NCI-H526 treated with DMSO at 0.1 percent for 48 hours (cell line): Measurements from ENCODE around the gene SCN4B.

Experiments used
- DNase-seq: peaks from one replicate; lab custom pipeline; 2025; lab: John Stamatoyannopoulos, UW

Gene SCN4B

GRCh38 chr11:118174006-118174567 is 21.5 kb upstream of the SCN4B start:
- no peak for DNase-seq

- no peak for DNase-seq
Measured at GRCh38 chr11:118172356-118172755, 19.7 kb upstream of the SCN4B start.

GRCh38 chr11:118171269-118172062 is 18.8 kb upstream of the SCN4B start:
- DNase-seq = peak; percentile 87

GRCh38 chr11:118170882-118171268 is 18.3 kb upstream of the SCN4B start:
- no peak for DNase-seq

DNA sequence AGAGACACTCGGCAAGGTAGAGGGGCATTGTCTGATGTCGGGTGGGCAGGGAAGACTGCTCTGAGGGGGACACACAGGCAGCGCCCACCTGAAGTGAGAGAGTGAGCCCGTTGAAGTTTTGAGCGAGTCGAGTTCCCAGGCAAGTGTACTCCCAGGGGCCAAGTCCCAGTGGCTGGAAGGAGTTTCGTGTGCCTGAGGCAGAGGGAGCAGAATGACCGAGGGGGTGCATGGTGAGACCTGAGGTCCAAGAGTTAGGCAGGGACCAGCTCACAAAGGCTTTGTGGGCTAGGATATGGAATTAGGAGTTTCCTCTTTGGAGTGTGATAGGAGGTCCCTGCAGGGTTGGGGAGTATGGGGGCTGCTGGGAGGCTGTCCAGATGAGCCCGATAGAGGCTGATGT is 17.6 kb upstream of the SCN4B start:
- no peak for DNase-seq

DNA sequence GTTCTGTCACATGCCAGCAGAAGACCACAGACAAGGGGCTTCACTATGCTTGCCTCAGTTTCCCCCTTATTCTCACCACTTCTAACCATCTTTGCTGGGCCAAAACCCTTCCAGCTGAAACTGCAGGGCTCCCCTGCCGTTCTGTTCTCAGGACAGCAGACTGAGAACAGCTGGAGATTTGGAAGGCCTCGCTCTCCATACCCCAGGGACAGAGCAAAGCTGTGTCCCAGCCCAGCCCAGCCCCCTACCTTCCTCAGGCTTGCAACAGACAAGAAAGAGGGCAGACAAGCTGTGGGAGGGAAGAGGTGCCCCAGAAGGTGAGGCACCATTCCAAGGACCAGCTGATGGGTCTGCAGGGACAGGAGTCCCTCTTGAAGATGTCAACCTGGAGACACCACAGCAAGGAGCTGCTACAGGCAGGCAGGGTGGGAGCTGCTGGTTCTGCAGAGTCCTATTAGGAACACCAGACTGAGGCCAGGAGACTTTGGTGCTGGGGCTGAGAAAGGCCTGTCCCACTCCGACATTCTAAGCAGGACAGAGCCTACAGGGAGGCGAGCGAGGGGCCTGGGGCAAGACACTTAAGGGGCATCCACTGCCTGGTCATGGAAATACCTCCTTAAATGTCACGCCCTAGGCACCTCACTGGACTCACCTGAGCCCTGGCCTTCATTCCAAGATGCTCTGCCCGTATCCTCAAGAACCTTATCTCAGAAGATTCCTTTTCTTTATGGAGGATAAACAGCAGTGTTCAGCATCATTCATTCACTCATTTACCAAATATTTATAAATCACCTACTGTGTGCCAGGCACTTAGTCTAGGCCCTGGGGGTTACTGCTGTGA is 16.9 kb upstream of the SCN4B start:
- DNase-seq = no peak

DNA sequence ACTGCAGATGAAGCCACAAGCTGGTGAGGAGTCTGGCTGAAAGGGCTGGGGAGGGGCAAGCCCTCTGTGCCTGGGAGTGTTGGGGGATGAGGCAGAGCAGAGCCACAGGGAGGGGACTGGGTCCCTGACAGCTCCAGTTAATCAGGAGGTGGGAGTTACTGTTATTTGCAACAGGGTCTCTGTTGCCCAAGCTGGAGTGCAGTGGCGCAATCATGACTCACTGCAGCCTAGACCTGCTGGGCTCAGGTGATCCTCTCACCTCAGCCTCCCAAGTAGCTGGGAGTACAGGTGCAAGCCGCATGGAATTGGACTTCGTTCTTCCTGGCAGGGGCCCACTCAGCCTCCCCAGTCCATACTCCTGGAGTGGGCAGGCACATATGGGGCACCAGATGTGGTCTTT is 16.1 kb upstream of the SCN4B start:
- DNase-seq = no peak

DNA sequence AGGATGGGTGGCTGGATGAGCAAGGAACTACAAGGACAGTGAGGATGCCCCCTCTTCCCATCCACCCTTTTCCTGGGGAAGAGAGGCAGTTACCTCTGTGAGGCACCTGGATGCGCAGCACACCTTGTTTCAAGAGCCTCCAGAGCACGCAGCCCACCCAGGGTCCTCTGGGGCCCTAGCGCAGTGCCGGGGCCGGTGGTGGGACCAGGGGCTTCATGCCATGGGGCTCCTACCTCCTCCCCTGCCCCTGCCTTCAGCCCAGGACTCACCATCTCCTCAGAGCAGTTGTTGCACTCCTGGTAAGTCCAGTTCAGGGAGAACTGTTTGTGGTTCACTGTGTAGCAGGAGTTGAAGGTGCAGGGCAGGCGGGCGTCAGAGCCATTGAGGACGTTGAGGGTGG is 15.7 kb upstream of the SCN4B start:
- DNase-seq = no peak

DNA sequence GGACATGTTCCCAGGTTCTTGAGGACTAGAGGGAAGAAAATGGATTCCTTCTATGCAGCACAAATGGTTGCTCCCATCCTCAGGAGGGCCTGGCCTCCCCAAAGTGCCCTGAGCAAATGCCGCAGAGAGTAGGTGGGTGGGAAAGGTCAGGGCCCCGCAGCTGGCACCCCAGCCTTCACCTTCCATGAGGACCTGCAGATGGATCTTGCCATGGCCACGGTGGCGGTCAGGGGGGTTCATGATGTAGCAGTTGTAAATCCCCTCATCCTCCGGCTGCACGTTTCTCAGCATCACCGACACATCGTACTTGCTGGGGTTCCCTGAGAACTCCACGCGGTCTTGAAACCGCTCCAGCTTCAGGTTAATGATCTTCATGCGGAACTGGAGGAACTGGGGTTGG is 15.3 kb upstream of the SCN4B start:
- no peak for DNase-seq

GRCh38 chr11:118167253-118167652 is 14.6 kb upstream of the SCN4B start:
- DNase-seq = no peak

DNA sequence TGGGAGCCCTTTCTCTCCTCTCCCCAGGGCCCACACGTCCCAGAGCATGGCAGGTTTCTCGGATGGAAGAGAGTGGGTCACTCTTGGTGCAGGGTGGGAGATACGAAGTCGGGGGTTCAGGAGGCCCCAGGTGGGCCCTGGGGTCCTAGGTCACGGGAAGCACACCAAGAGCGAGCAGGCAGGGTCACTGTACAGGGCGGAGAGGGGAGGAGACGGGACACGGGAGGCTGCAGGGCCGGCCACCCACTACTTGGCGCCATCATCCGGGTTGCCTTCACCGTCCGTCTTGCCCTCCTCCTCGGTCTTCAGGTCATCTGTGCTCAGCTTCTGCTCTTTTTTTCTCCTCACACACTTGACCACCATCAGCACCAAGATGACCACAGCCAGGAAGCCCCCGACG is 14.0 kb upstream of the SCN4B start:
- DNase-seq = no peak

DNA sequence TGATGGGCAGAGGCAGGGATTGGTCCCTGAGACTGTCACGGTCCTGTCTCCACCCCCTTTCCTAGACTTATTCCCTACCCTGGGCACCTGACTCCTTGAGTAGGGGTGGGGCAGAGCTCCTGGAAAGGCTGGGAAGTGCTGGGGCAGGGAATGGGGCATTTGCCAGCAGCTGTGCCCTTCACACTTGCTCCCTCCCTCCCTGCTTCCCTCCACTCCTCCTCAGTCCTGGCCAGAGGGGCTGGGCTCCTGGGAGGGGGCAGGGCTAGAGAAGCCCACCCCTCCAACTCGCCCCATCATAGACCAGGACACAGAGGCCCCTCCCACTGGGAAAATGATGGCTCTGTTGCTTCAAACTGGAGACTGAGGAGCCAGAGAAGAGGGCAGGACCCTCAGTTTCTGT is 12.3 kb upstream of the SCN4B start:
- DNase-seq = no peak

DNA sequence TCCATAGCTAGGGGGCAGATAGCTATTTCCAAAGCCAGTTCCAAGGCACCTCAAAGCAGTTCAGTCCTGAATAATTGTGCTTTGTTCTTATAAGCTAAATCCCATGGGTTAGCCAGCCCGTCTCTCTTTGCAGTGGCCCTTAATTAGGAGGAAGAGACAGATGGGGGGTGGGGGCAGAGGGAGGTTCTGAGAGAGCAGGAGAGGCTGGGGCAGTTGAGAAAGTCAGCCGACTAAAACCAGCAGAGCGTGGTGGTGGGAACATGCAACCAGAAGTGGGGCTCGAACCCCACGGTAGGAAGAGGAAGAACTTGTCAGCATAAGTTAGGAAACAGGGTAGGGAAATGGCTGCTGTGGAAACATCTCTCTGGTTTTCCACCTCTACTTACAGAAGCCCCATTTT is 10.9 kb upstream of the SCN4B start:
- no peak for DNase-seq

- no peak for DNase-seq
Measured at GRCh38 chr11:118162846-118163245, 10.2 kb upstream of the SCN4B start.

GRCh38 chr11:118161786-118162185 is 9.2 kb upstream of the SCN4B start:
- DNase-seq = no peak

DNA sequence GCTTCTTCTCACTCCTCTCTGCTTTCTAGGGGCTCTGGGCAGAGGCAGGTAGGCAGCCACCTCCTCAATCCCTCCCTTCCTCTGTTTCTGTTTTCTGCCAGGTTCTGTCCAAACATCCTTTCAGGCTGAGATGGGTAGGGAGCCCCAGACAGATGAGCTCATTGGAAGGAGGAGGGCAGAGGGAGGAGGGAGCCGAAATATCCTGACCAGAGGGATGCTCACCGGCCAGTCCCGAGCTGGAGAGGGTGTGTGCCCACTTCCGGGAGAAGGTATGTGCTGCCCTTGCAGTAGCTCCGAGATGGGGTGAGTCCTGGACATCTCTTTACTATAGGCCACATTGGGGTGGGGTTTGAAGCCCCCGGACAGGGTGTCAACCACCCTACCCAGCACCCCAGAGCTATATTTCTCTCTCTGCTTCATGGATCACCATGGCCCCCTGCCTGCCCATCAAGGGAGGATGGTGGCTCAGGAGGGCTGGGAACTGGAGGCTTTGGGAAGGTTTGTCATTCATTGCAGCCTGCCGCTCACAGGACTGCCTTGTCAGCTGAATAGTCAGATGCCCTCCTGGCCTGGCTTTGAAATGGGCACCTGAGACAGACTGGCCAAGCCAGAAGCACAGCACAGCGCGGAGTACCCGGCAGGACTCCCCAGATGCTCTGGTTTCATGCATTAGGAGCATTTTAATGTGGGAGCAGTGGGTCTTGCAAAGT is 4.7 kb upstream of the SCN4B start:
- no peak for DNase-seq

- peak; percentile 70 for DNase-seq
Measured at GRCh38 chr11:118156531-118157185, 4.0 kb upstream of the SCN4B start.

DNA sequence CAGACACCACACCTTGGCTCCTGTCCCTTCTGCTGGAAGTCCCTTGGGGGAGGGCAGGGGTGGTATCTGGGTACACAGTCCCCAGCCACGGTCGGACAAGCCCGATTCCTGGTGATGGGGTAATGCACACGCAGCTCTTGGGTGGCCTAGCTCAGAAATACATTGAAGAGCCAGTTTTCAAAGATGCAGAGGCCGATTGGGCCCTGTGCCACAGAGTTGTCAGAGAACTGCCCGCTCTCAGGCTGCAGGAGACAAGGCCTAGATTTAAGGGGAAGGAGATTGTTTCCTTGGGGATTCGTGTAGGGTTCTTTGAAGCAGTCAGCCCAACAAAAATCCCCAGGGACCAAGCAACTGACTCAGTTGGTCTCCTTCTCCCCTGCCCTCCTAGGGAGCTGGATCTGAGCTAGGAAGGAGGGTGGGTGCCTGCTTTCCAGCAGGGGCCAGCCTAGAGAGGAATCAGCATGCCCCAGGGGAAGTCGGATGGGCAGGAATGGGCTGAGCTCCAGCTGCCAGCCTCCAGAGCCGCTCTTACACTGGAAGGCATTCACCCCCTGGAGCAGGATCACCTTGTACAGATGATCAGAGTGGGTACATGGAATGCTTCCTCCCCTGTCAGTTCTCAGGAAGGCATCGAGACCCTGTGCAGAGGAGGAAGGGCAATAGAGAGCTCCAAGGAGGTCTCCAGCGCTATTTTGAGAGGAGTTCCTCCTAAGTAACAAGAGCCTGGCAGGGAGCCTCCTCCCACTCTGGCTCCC is 3.3 kb upstream of the SCN4B start:
- no peak for DNase-seq

GRCh38 chr11:118154641-118155040 is 2.0 kb upstream of the SCN4B start:
- no peak for DNase-seq

DNA sequence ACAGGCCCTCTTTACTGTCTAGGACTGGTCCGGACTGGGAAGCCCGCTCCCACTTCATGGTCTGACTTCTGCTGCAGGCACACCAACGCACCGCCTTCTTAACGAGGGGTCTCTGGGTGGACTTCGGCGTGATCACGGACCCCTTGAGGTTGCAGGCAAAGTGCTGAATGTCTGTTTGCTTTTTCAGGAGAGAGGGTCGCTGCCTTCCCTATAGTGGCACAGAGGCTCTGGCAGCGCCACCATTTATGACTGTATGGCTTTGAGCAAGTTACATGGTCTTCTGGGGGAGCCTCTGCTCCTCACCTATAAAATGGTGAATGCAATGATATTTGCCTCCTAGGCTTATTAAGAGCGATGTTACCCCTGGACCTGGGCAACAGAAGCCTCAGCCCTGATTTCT is 1.4 kb upstream of the SCN4B start:
- no peak for DNase-seq

- DNase-seq = no peak
Measured at GRCh38 chr11:118153516-118153915, 893 bp upstream of the SCN4B start.
